A549 (cell line): ENCODE results near the gene YBEY. TPM values are rescaled to one million over a fixed set of nuclear protein-coding genes. Genes with fewer than 3 reads are reported as not detected.

Experiments used
- ATAC-seq, 2 experiments: fragments of 200-7000 bp in 1 of 2; fragments of >200 bp in 1 of 2; cut with Nextera tagmentation in 1 of 2; cut with Tn5 transposase in 1 of 2; 3 replicates each; pipeline versions ENCODE4 v1.8.0 to v1.9.1; 2018 to 2020; ENCODE audit warnings: mild to moderate bottlenecking in 1 of 2, moderate library complexity in 1 of 2
- CTCF ChIA-PET: fragments of 300-600 bp; sonication (Branson Sonifier 250); formaldehyde crosslinking; extraction: SDS; loops from one replicate; lab custom pipeline; 2021; ENCODE audit warnings: antibody characterized with exemption, inconsistent platforms; lab: Yijun Ruan, JAX
- POLR2A ChIA-PET: fragments of 350-600 bp; formaldehyde crosslinking; extraction: SDS; loops from one replicate; lab custom pipeline; 2021; ENCODE audit warnings: antibody characterized with exemption, inconsistent platforms; lab: Yijun Ruan, JAX
- DNase-seq, 2 experiments: peaks; one replicate each; pipeline versions ENCODE4 v3.0.0 to v3.0.0-alpha.2; 2011 to 2016; ENCODE audit warnings: low read depth in 1 of 2, low spot score in 1 of 2
- FAIRE-seq: peaks from 2 replicates; lab custom pipeline; 2011; peaks lifted over from hg19 to GRCh38; lab: Jason Lieb, UNC
- H3K27ac ChIP-seq, 2 experiments: fragments of >200 bp; sonication (Bioruptor Twin); formaldehyde crosslinking; 3 replicates each; pipeline ENCODE4 v1.5.1; 2016 to 2017
- H3K4me1 ChIP-seq: fragments of >200 bp; sonication (Bioruptor Twin); formaldehyde crosslinking; 3 replicates; pipeline ENCODE4 v1.6.1; 2016
- H3K4me2 ChIP-seq: fragments of >200 bp; sonication (Bioruptor Twin); formaldehyde crosslinking; 3 replicates; pipeline ENCODE4 v1.6.1; 2016
- H3K4me3 ChIP-seq: fragments of >200 bp; sonication (Bioruptor Twin); formaldehyde crosslinking; 3 replicates; pipeline ENCODE4 v1.5.1; 2016
- H3K9me3 ChIP-seq: fragments of >200 bp; sonication (Bioruptor Twin); formaldehyde crosslinking; 3 replicates; pipeline ENCODE4 v1.6.1; 2016
- CBX2 ChIP-seq: fragments of 200-600 bp; sonication (generic); IDR thresholded peaks from 2 replicates; pipeline ENCODE4 v1.6.1; 2016; ENCODE audit warnings: low read depth, mild to moderate bottlenecking, borderline replicate concordance
- CHD2 ChIP-seq: fragments of 150-350 bp; IDR thresholded peaks from 2 replicates; pipeline ENCODE4 v1.6.1; 2014; ENCODE audit warnings: low read length; ENCODE audit not compliant: partially characterized antibody
- CTCF ChIP-seq: fragments of >200 bp; sonication (Bioruptor Twin); formaldehyde crosslinking; IDR thresholded peaks from 3 replicates; pipeline ENCODE4 v1.5.1; 2016
- EHF ChIP-seq: fragments of 250-450 bp; sonication (Bioruptor Pico); IDR thresholded peaks from 2 replicates; pipeline ENCODE4 v1.5.0; 2020; ENCODE audit warnings: mild to moderate bottlenecking
- EHMT2 ChIP-seq: fragments of 200-600 bp; sonication (generic); IDR thresholded peaks from 2 replicates; pipeline ENCODE4 v1.6.1; 2016; ENCODE audit warnings: antibody characterized with exemption, low read depth, mild to moderate bottlenecking, moderate library complexity
- ELK1 ChIP-seq: fragments of 150-350 bp; IDR thresholded peaks from 2 replicates; pipeline ENCODE4 v1.6.1; 2014; ENCODE audit warnings: low read depth, mild to moderate bottlenecking, low read length
- FOSL2 ChIP-seq, 2 experiments: fragments of 450-650 bp in 1 of 2; fragments of >200 bp in 1 of 2; sonication (Bioruptor Twin) in 1 of 2; formaldehyde crosslinking; IDR thresholded peaks; 2 replicates each; pipeline versions ENCODE4 v1.5.0 to v1.6.1; 2016 to 2020; ENCODE audit warnings: mild to moderate bottlenecking in 1 of 2, moderate library complexity in 1 of 2
- HDAC2 ChIP-seq: fragments of 200-600 bp; sonication (generic); IDR thresholded peaks from 2 replicates; pipeline ENCODE4 v1.6.1; 2016
- HES2 ChIP-seq: fragments of >200 bp; sonication (Bioruptor Twin); formaldehyde crosslinking; IDR thresholded peaks from 2 replicates; pipeline ENCODE4 v1.6.1; 2016
- HEYL ChIP-seq: fragments of 250-450 bp; sonication (Bioruptor Pico); IDR thresholded peaks from 2 replicates; pipeline ENCODE4 v1.8.0; 2021; ENCODE audit warnings: mild to moderate bottlenecking, moderate library complexity
- HOXA7 ChIP-seq: fragments of 250-450 bp; sonication (Bioruptor Pico); IDR thresholded peaks from 2 replicates; pipeline ENCODE4 v1.5.0; 2020; ENCODE audit warnings: mild to moderate bottlenecking, moderate library complexity
- KDM1A ChIP-seq: fragments of 200-600 bp; sonication (generic); IDR thresholded peaks from 2 replicates; pipeline ENCODE4 v1.6.1; 2016; ENCODE audit warnings: low read depth, mild to moderate bottlenecking
- KDM5A ChIP-seq: fragments of 200-600 bp; sonication (generic); IDR thresholded peaks from 2 replicates; pipeline ENCODE4 v1.6.1; 2016; ENCODE audit warnings: antibody characterized with exemption, mild to moderate bottlenecking
- MAFK ChIP-seq: fragments of 450-650 bp; IDR thresholded peaks from 2 replicates; pipeline ENCODE4 v1.6.1; 2014; ENCODE audit not compliant: partially characterized antibody
- MAZ ChIP-seq: fragments of 150-350 bp; IDR thresholded peaks from 2 replicates; pipeline ENCODE4 v1.6.1; 2014; ENCODE audit warnings: antibody characterized with exemption, low read depth, low read length, borderline replicate concordance
- MYC ChIP-seq: IDR thresholded peaks from 2 replicates; pipeline ENCODE4 v1.6.1; 2012; ENCODE audit warnings: mild to moderate bottlenecking, inconsistent platforms, low read length, improper control_type of control experiment, borderline replicate concordance
- NFE2L2 ChIP-seq: fragments of 150-350 bp; conservative IDR thresholded peaks from 2 replicates; pipeline ENCODE4 v1.6.1; 2014; ENCODE audit warnings: low read length
- PBX3 ChIP-seq: IDR thresholded peaks from 2 replicates; pipeline ENCODE4 v1.6.1; 2012
- PHF8 ChIP-seq: fragments of 200-600 bp; sonication (generic); IDR thresholded peaks from 2 replicates; pipeline ENCODE4 v1.6.1; 2016; ENCODE audit warnings: low read depth, mild to moderate bottlenecking, antibody characterized with exemption, moderate library complexity, borderline replicate concordance
- POLR2A ChIP-seq: IDR thresholded peaks from 2 replicates; pipeline ENCODE4 v1.6.1; 2012; ENCODE audit warnings: mild to moderate bottlenecking, low read length
- RAD21 ChIP-seq, 2 experiments: fragments of >200 bp in 1 of 2; sonication (Bioruptor Twin) in 1 of 2; formaldehyde crosslinking in 1 of 2; IDR thresholded peaks in 1 of 2; conservative IDR thresholded peaks in 1 of 2; 2 replicates in 1 of 2; 3 replicates in 1 of 2; pipeline ENCODE4 v1.6.1; 2012 to 2018; ENCODE audit warnings: inconsistent platforms in 1 of 2
- RARB ChIP-seq: fragments of 250-450 bp; sonication (Bioruptor Pico); IDR thresholded peaks from 2 replicates; pipeline ENCODE4 v1.8.0; 2021; ENCODE audit warnings: mild to moderate bottlenecking, moderate library complexity
- RCOR1 ChIP-seq: fragments of 150-350 bp; IDR thresholded peaks from 2 replicates; pipeline ENCODE4 v1.6.1; 2014; ENCODE audit warnings: antibody characterized with exemption, low read length, low read depth
- REST ChIP-seq: fragments of 200-600 bp; sonication (generic); IDR thresholded peaks from 2 replicates; pipeline ENCODE4 v1.6.1; 2016; ENCODE audit warnings: antibody characterized with exemption, mild to moderate bottlenecking, moderate library complexity
- TFCP2L1 ChIP-seq: fragments of 250-450 bp; sonication (Bioruptor Pico); IDR thresholded peaks from 2 replicates; pipeline ENCODE4 v1.5.0; 2021; ENCODE audit warnings: mild to moderate bottlenecking
- TP53 ChIP-seq: fragments of 250-450 bp; sonication (Bioruptor Pico); IDR thresholded peaks from 2 replicates; pipeline ENCODE4 v1.5.0; 2021; ENCODE audit warnings: mild to moderate bottlenecking, moderate library complexity
- USF2 ChIP-seq: fragments of 450-650 bp; IDR thresholded peaks from 2 replicates; pipeline ENCODE4 v1.6.1; 2014; ENCODE audit warnings: antibody characterized with exemption
- ZC3H11A ChIP-seq: fragments of 450-650 bp; IDR thresholded peaks from 2 replicates; pipeline ENCODE4 v1.6.1; 2014; ENCODE audit warnings: antibody characterized with exemption, mild to moderate bottlenecking
- ZSCAN20 ChIP-seq: fragments of 250-450 bp; sonication (Bioruptor Pico); IDR thresholded peaks from 2 replicates; pipeline ENCODE4 v1.8.0; 2022; ENCODE audit warnings: mild to moderate bottlenecking, moderate library complexity
- WGBS: methylation state at CpG from one replicate; pipeline ENCODE4 v1.1.6; 2017; ENCODE audit errors: missing lambda C conversion rate; 5-methylcytosine and 5-hydroxymethylcytosine counted together
- polyA plus RNA-seq, 4 experiments: library from polyadenylated mRNA; depleted of rRNA in 3 of 4; stranded (reverse); fragments of >200 nt; fragmentation: RNase III in 1 of 4; extraction: RNeasy Plus Mini Kit Qiagen cat#74134 plus additional on column Dnase treatment in 1 of 4; gene quantifications; 2 replicates in 3 of 4; 3 replicates in 1 of 4; pipeline ENCODE4 v1.2.3, GENCODE V29; 2011 to 2017

Gene YBEY
- polyA plus RNA-seq, 2 of the 4 experiments (the other 2 are of a cell fraction) = 31.8 to 45.4 TPM

- POLR2A ChIA-PET = no interaction called here
- H3K4me1 ChIP-seq = peaks cover 10% of the 10 kb centered on the region
- CTCF ChIA-PET = no interaction called here
- H3K9me3 ChIP-seq = no peaks in the 10 kb centered on the region
- no peak for DNase-seq
- H3K4me3 ChIP-seq = no peak overlapping the region
- no peak overlapping the region for H3K27ac ChIP-seq
- H3K4me2 ChIP-seq = no peak overlapping the region
- TF ChIP-seq ZSCAN20 (CRISPR knock-in tag) (no peak), NFE2L2 (no peak), FOSL2 (IDR thresholded peaks at IDR 0.05) (no peak), FOSL2 (CRISPR knock-in tag; IDR thresholded peaks at IDR 0.05) (no peak), CTCF (no peak), EHMT2 (no peak), MAZ (no peak), KDM1A (no peak), ZC3H11A (no peak), HES2 (no peak), HDAC2 (no peak), PBX3 (no peak), CBX2 (no peak), POLR2A (no peak), ELK1 (no peak), RCOR1 (no peak), CHD2 (no peak), MYC (no peak)
- TF ChIP-seq, all 56 proteins: peak for 0
- WGBS = 95% methylated on average over 3 of the region's 4 CpGs
- no peak for FAIRE-seq
- no peak for ATAC-seq
Measured at GRCh38 chr21:46327711-46328110, 41.6 kb downstream of the YBEY start.

- ATAC-seq = no peak
- no peak for FAIRE-seq
- POLR2A ChIA-PET = no interaction called here
- no peak for TF ChIP-seq REST
- TF ChIP-seq RAD21 (conservative IDR thresholded peaks at IDR 0.05 in 1 of 2, IDR thresholded peaks at IDR 0.05 in 1 of 2) = no peak
- TF ChIP-seq USF2 = no peak
- TF ChIP-seq RCOR1 = no peak
- no peak for TF ChIP-seq MAZ
- no peak for TF ChIP-seq EHF (CRISPR knock-in tag)
- TF ChIP-seq NFE2L2 = no peak
- TF ChIP-seq HEYL (CRISPR knock-in tag) = no peak
- TF ChIP-seq HOXA7 (CRISPR knock-in tag) = no peak
- TF ChIP-seq TFCP2L1 (CRISPR knock-in tag) = no peak
- TF ChIP-seq KDM5A = no peak
- TF ChIP-seq MAFK = no peak
- TF ChIP-seq RARB = no peak
- TF ChIP-seq TP53 (CRISPR knock-in tag) = no peak
- TF ChIP-seq PHF8 = no peak
Measured at GRCh38 chr21:46328151-46328550, 42.0 kb downstream of the YBEY start.

More at GRCh38 chr21:46328151-46328550, 42.0 kb downstream of the YBEY start:
- CTCF ChIA-PET = interaction anchor here (1.0 kb wide), 1 partner anchor 20 kb away, joined by 7 read pairs; no protein-coding TSS in a partner anchor
- no peak overlapping the region for H3K4me2 ChIP-seq
- 71% methylated on average over 5 of the region's 5 CpGs for WGBS
- peaks cover 10% of the 10 kb centered on the region for H3K4me1 ChIP-seq
- H3K9me3 ChIP-seq = no peaks in the 10 kb centered on the region
- H3K4me3 ChIP-seq = no peak overlapping the region
- DNase-seq = no peak
- H3K27ac ChIP-seq = no peak overlapping the region
